GM12873 (cell line): ENCODE results near the gene RGL2.

Source experiments
- TF ChIP-seq, protein P1 (sequence below): IDR thresholded peaks from 2 replicates; pipeline ENCODE4 v1.5.1; 2012; ENCODE audit warnings: low read depth, mild to moderate bottlenecking, moderate library complexity, low read length, control low read depth; ENCODE audit not compliant: insufficient read depth; ENCODE audit errors: missing control alignments

The RGL2 gene

DNA sequence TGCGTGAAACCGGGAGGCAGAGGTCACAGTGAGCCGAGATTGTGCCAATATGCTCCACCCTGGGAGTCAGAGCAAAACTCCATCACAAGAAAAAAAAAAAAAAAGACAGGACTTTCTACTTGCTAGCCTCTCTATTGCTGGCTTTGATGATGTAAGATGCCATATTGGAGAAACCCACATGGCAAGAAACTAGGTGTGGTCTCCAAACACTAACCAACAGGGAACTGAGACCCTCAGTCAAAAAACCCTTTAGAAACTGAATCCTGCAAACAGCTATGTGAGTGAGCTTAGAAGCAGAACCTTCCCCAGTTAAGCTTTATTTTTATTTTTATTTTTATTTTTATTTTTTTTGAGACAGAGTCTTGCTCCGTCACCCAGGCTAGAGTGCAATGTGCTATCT, 37.2 kb upstream of the RGL2 start:
- TF ChIP-seq, protein P1, sequence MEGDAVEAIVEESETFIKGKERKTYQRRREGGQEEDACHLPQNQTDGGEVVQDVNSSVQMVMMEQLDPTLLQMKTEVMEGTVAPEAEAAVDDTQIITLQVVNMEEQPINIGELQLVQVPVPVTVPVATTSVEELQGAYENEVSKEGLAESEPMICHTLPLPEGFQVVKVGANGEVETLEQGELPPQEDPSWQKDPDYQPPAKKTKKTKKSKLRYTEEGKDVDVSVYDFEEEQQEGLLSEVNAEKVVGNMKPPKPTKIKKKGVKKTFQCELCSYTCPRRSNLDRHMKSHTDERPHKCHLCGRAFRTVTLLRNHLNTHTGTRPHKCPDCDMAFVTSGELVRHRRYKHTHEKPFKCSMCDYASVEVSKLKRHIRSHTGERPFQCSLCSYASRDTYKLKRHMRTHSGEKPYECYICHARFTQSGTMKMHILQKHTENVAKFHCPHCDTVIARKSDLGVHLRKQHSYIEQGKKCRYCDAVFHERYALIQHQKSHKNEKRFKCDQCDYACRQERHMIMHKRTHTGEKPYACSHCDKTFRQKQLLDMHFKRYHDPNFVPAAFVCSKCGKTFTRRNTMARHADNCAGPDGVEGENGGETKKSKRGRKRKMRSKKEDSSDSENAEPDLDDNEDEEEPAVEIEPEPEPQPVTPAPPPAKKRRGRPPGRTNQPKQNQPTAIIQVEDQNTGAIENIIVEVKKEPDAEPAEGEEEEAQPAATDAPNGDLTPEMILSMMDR: no peak

DNA sequence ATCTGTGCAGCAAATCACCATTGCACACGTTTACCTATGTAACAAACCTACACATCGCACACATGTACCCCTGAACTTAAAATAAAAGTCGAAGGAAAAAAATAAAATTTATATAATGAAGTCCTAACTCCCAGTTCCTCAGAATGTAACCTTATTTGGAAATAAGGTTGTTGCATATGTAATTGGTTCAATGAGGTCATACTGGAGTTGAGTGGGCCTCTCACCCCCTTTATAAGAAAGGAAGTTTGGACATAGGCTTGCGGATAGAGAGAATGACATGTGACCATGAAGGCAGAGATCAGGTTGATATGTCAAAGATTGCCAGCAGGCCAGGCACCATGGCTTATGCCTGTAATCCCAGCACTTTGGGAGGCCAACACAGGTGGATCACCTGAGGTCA, 34.9 kb upstream of the RGL2 start:
- TF ChIP-seq, protein P1: no peak

DNA sequence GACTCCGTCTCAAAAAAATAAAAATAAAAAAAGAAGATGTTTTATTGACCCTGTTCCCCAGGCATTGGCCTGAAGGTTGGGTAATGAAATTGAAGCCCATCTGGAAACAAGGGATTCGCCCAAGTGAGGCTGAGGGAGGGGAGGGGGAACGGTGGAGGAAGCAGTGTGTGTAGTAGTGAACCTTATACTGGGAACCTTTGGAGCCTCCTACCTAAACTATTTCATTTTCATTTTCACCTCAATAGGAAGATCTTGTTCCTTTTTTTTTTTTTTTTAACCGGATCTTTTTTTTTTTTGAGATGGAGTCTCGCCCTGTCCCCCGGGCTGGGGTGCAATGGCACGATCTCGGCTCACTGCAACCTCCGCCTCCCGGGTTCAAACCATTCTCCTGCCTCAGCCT, 32.0 kb upstream of the RGL2 start:
- TF ChIP-seq, protein P1: no peak

DNA sequence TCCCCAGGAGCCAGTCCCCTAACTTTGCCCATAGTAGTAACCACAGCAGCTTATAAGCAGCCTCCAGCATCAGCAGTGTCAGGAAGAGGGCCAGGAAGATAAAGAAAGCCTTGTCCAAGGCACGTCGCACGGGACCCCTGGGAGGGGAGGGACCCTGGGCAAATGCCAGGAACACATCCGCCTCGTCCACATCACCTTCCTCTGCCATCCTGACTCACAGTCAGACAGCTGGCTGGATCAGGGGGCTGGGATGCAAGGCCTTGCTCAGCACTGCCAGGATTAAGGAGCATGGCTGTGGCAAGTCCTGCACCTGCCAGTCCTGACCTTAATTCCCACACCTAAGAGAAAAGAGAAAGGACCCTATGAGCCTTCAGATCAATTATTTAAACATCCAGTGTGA, 30.3 kb upstream of the RGL2 start:
- TF ChIP-seq, protein P1: no peak

DNA sequence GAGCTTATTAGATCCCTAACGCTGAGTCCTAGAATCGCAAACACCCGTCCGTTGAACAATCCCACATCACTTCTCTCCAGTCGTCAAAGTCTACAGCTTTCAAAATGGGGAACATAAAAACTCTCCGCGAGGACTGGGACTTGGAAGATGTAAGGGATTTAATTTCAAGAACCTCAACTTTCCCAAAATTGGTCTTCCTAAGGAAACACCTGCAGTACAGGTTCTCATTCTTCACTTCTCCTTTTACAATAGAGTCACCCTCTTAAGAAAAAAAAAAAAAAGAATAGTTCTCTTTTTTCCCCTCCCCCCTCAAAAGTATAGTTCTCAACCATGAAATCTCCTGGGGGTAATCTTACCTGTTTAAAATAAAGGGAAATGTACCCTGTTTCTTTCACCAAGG, 25.4 kb upstream of the RGL2 start:
- TF ChIP-seq, protein P1: no peak

DNA sequence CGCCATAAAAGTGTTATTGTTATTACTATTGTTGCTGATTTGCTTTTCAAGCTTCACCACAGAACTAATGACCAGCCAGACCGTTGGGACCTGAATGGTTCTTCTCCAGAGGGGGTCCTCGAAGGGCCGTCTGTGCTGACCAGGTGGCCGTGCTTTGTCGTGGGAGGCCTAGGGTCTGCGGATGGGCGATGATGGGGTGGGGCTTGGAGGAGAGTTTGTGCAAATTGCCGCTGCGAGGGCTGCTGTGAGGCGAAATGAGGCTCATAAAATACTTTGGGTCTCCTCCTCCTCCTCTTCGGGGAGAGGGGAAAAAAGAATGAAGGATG, 24.8 kb upstream of the RGL2 start:
- TF ChIP-seq, protein P1: no peak

DNA sequence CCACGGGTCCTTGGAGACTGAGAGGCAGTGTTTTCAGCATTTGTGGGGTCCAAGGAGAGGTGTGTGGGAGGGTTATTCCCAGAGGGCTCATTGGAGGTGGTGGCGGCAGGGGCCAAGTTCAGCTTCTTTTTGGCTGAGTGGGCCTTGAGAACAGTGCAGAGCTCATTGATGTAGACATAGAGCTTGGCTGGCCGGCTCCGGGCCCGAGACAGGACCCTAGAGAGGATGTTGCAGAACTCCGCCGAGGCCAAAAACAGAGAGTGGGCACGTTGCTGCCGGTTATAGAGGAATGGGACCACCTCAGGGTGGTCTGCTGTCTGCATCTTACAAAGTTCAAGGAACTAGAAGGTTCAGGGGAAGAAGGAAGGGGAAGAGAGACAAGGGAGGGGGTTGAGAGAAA, 22.5 kb upstream of the RGL2 start:
- TF ChIP-seq, protein P1: no peak
